ENCODE data around the gene C1QTNF5. TPM values are rescaled to one million over a fixed set of nuclear protein-coding genes. Genes with fewer than 3 reads are reported as not detected.

The C1QTNF5 gene
- total and polyA plus RNA-seq, 8 donors: 20.0 to 52.0 (median 43.2) TPM

- no peak for ATAC-seq
- Histone ChIP-seq H3K4me1 (no peaks in the 10 kb centered on the region), H3K27ac (no peak overlapping the region), H3K36me3 (no peaks in the 10 kb centered on the region), H3K4me3 (no peak overlapping the region), H3K9me3 (no peaks in the 10 kb centered on the region), H3K27me3 (peaks cover 0 to 12% of the 10 kb centered on the region in 2 donors)
- DNase-seq: no peak
- intact Hi-C loops (cut with DNase I): no loop called here
- TF ChIP-seq, protein P1, sequence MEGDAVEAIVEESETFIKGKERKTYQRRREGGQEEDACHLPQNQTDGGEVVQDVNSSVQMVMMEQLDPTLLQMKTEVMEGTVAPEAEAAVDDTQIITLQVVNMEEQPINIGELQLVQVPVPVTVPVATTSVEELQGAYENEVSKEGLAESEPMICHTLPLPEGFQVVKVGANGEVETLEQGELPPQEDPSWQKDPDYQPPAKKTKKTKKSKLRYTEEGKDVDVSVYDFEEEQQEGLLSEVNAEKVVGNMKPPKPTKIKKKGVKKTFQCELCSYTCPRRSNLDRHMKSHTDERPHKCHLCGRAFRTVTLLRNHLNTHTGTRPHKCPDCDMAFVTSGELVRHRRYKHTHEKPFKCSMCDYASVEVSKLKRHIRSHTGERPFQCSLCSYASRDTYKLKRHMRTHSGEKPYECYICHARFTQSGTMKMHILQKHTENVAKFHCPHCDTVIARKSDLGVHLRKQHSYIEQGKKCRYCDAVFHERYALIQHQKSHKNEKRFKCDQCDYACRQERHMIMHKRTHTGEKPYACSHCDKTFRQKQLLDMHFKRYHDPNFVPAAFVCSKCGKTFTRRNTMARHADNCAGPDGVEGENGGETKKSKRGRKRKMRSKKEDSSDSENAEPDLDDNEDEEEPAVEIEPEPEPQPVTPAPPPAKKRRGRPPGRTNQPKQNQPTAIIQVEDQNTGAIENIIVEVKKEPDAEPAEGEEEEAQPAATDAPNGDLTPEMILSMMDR (IDR thresholded peaks at IDR 0.05): no peak
These were observed 9.6 kb upstream of the C1QTNF5 start for GRCh38 chr11:119350302-119350701.

DNA sequence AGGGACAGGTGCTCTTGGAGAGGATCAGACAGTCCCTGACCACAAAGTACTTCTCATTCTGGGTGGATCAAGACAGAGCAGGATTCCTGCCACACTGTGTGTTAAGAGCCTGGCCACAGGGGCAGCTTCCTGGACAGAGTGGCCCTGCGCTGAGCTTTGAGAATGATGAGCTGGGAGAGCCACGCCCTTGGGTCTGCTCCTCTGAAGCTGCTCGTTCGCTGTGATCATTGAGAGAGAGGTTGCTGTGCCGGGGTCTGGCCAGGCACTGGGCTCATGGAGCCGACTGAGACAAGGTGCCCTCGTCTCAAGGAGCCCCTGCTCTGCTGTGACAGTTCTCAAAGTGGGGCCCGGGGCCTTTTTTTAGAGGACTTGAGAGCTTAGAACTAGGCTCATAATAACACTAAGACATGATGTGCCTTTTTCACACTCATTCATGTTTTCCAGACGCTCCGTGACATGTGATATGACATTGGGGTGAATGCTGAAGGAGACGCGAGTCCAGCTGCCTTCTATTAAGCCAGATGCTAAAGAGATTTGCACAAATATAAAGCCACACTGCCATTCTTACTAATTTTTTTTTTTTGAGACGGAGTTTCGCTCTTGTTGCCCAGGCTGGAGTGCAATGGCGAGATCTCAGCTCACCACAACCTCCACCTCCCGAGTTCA, 7.4 kb upstream of the C1QTNF5 start:
- no peak for ATAC-seq
- H3K4me1 ChIP-seq: no peaks in the 10 kb centered on the region
- intact Hi-C loops (cut with DNase I): no loop called here
- H3K27ac ChIP-seq: no peak overlapping the region
- H3K4me3 ChIP-seq: no peak overlapping the region
- H3K36me3 ChIP-seq: no peaks in the 10 kb centered on the region
- no peak for DNase-seq
- TF ChIP-seq, protein P1 (IDR thresholded peaks at IDR 0.05): no peak
- H3K27me3 ChIP-seq: peaks cover 0 to 16% of the 10 kb centered on the region in 2 donors
- no peaks in the 10 kb centered on the region for H3K9me3 ChIP-seq

GRCh38 chr11:119347242-119347641, 6.6 kb upstream of the C1QTNF5 start:
- intact Hi-C loops (cut with DNase I): no loop called here
- H3K9me3 ChIP-seq: no peaks in the 10 kb centered on the region
- ATAC-seq (no peak), DNase-seq (no peak)
- H3K27me3 ChIP-seq: peaks cover 0 to 25% of the 10 kb centered on the region in 2 donors
- no peak overlapping the region for H3K4me3 ChIP-seq
- no peaks in the 10 kb centered on the region for H3K36me3 ChIP-seq
- TF ChIP-seq, protein P1 (IDR thresholded peaks at IDR 0.05): no peak
- no peak overlapping the region for H3K27ac ChIP-seq
- no peaks in the 10 kb centered on the region for H3K4me1 ChIP-seq

GRCh38 chr11:119346605-119347004, 5.9 kb upstream of the C1QTNF5 start, which contains the start of gene MFRP:
TSS of gene MFRP (minus strand) at chr11:119346705. CDS start at chr11:119346513, 192 bp downstream.
- ATAC-seq: no peak
- TF ChIP-seq, protein P1 (IDR thresholded peaks at IDR 0.05): no peak

DNA sequence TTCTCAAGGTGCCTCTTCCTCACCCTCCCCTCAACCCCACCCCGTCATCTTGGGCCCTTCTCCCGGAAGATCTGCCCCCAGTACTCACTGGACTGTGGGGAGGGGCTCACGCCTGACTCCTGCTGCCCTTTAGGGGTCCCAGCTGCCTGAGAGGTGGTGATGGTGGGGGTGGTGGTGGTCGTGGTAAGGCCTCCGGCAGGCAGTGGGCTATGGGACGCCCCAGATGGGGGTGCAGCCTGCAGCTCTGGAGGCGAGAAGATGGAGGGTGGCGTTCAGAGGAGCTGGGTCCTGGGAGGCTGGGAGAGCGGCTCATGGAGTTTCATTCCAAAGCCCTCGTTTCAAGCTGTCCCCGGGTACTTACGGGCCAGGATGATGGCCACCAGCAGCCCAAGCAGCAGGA, 5.0 kb upstream of the C1QTNF5 start:
- H3K27ac ChIP-seq: no peak overlapping the region
- no peaks in the 10 kb centered on the region for H3K36me3 ChIP-seq
- no peak for DNase-seq
- no peak for ATAC-seq
- peaks cover 9 to 10% of the 10 kb centered on the region in 2 donors for H3K4me1 ChIP-seq
- no peaks in the 10 kb centered on the region for H3K9me3 ChIP-seq
- intact Hi-C loops (cut with DNase I): no loop called here
- TF ChIP-seq, protein P1 (IDR thresholded peaks at IDR 0.05): no peak
- no peak overlapping the region for H3K4me3 ChIP-seq
- peaks cover 0 to 31% of the 10 kb centered on the region in 2 donors for H3K27me3 ChIP-seq

More at GRCh38 chr11:119346605-119347004, 5.9 kb upstream of the C1QTNF5 start, which contains the start of gene MFRP:
- peaks cover 0 to 27% of the 10 kb centered on the region in 2 donors for H3K27me3 ChIP-seq
- H3K27ac ChIP-seq: no peak within 1 kb of the TSS
- no peak for DNase-seq
- no peak within 1 kb of the TSS for H3K4me3 ChIP-seq
- peaks cover 0 to under 1% of the 10 kb centered on the region in 2 donors for H3K4me1 ChIP-seq
- no peaks in the 10 kb centered on the region for H3K9me3 ChIP-seq
- intact Hi-C loops (cut with DNase I): no loop called here
- H3K36me3 ChIP-seq: no peaks in the 10 kb centered on the region

Measured in left lung (tissue), 10 donors.